ENCODE measurements around the gene TCF19.

TCF19 gene

GRCh38 chr6:31190488-31190887, 32.1 kb downstream of the TCF19 start:
- TF ChIP-seq TAF1 (IDR thresholded peaks at IDR 0.05; ENCODE audit: borderline replicate concordance, insufficient read depth, low read length) (no peak), FOXP2 (optimal IDR thresholded peaks at IDR 0.05; ENCODE audit: borderline replicate concordance, extremely low read depth, extremely low read length, insufficient read depth) (no peak), REST (IDR thresholded peaks at IDR 0.05; ENCODE audit: insufficient read depth in 1 of 2, low read depth in 2 of 2, low read length in 2 of 2) (no peak), SIN3A (IDR thresholded peaks at IDR 0.05; ENCODE audit: borderline replicate concordance, insufficient read depth, low read length) (no peak), POLR2AphosphoS5 (IDR thresholded peaks at IDR 0.05; ENCODE audit: low read depth, low read length) (no peak)

- no peak for TF ChIP-seq SIN3A (IDR thresholded peaks at IDR 0.05; ENCODE audit: borderline replicate concordance, insufficient read depth, low read length)
- TF ChIP-seq POLR2AphosphoS5 (IDR thresholded peaks at IDR 0.05; ENCODE audit: low read depth, low read length), result no peak
- no peak for TF ChIP-seq TAF1 (IDR thresholded peaks at IDR 0.05; ENCODE audit: borderline replicate concordance, insufficient read depth, low read length)
- no peak for TF ChIP-seq REST (IDR thresholded peaks at IDR 0.05; ENCODE audit: insufficient read depth in 1 of 2, low read depth in 2 of 2, low read length in 2 of 2)
- TF ChIP-seq FOXP2 (optimal IDR thresholded peaks at IDR 0.05; ENCODE audit: borderline replicate concordance, extremely low read depth, extremely low read length, insufficient read depth), result no peak
These were observed 34.8 kb downstream of the TCF19 start for GRCh38 chr6:31193206-31193605.

DNA sequence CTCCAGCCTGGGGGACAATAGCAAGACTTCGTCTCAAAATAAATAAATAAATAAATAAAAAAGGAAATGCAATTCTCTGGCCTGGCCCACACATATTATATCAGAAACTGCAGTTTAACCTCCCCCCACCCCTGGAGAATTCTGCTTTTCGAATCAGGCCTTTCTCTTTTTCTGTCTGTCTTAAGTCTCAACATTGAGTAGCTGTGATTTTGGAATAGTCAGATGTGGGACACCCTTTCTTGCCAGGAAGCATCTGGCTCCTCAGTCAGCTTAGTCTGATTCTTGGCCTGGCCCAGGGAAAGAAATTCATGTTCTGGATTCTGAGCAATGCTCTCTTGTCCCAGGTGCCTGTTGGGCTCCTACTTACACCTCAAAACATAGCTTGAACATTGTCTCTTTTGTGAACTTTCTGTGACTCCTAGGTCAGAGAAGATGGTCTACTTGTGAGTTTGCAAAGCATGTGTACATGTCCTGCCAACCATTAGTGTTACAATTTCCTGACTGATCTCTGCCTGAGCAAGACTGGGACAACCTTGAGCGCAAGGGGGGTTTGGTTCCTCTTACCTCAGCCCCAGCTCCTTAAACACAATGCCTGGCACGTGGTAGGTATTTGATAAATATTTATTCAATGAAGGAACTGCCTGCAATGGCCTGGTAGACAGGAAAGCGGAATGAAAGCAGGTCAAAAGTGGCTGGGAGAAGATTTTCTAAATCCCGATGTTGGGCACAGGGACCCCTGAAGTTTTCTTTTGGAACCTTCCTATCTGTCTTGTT, 35.9 kb downstream of the TCF19 start:
- TF ChIP-seq POLR2AphosphoS5 (IDR thresholded peaks at IDR 0.05; ENCODE audit: low read depth, low read length) (no peak), TAF1 (IDR thresholded peaks at IDR 0.05; ENCODE audit: borderline replicate concordance, insufficient read depth, low read length) (no peak), REST (IDR thresholded peaks at IDR 0.05; ENCODE audit: insufficient read depth in 1 of 2, low read depth in 2 of 2, low read length in 2 of 2) (no peak), FOXP2 (optimal IDR thresholded peaks at IDR 0.05; ENCODE audit: borderline replicate concordance, extremely low read depth, extremely low read length, insufficient read depth) (no peak), SIN3A (IDR thresholded peaks at IDR 0.05; ENCODE audit: borderline replicate concordance, insufficient read depth, low read length) (no peak)

- no peak for TF ChIP-seq REST (IDR thresholded peaks at IDR 0.05; ENCODE audit: insufficient read depth in 1 of 2, low read depth in 2 of 2, low read length in 2 of 2)
- TF ChIP-seq SIN3A (IDR thresholded peaks at IDR 0.05; ENCODE audit: borderline replicate concordance, insufficient read depth, low read length), result peak; percentile 52; the same call in 1 of the 2 replicates
- no peak for TF ChIP-seq FOXP2 (optimal IDR thresholded peaks at IDR 0.05; ENCODE audit: borderline replicate concordance, extremely low read depth, extremely low read length, insufficient read depth)
- TF ChIP-seq POLR2AphosphoS5 (IDR thresholded peaks at IDR 0.05; ENCODE audit: low read depth, low read length), result peak; percentile 54
- TF ChIP-seq TAF1 (IDR thresholded peaks at IDR 0.05; ENCODE audit: borderline replicate concordance, insufficient read depth, low read length), result peak; percentile 36; the same call in 1 of the 2 replicates
These were observed 39.3 kb downstream of the TCF19 start for GRCh38 chr6:31197559-31198305.
